Muscle of leg (tissue), 11 donors: ENCODE measurements around the gene EPC2. TPM values are rescaled to one million over a fixed set of nuclear protein-coding genes. Genes with fewer than 3 reads are reported as not detected.
"Not testable (repeated sequence)": the region's sequence is repeated elsewhere in the genome, so short reads cannot be mapped to it uniquely, and the experiment has no call there.

Experiments
- DNase-seq: peaks from one replicate; pipeline ENCODE4 v3.0.0; 2013
- H3K27ac ChIP-seq: one replicate; pipeline ENCODE4 v1.5.1; 2013; ENCODE audit warnings: mild to moderate bottlenecking, low read length, control low read depth
- H3K27me3 ChIP-seq: one replicate; pipeline ENCODE4 v1.6.1; 2013; ENCODE audit warnings: low read length; ENCODE audit not compliant: control insufficient read depth, insufficient read depth
- H3K36me3 ChIP-seq: one replicate; pipeline ENCODE4 v1.6.1; 2013; ENCODE audit warnings: low read length; ENCODE audit not compliant: control insufficient read depth, insufficient read depth
- H3K4me1 ChIP-seq: one replicate; pipeline ENCODE4 v1.6.1; 2013; ENCODE audit warnings: low read length; ENCODE audit not compliant: control insufficient read depth, insufficient read depth
- H3K4me3 ChIP-seq: one replicate; pipeline ENCODE4 v1.5.1; 2013; ENCODE audit warnings: low read length, control low read depth
- H3K9me3 ChIP-seq: replicated peaks from 2 replicates; pipeline ENCODE4 v1.6.1; 2013; ENCODE audit warnings: low read depth, low read length; ENCODE audit not compliant: control insufficient read depth
- WGBS: methylation state at CpG from one replicate; pipeline ENCODE4 v1.1.5; 2013; ENCODE audit warnings: missing lambda C conversion rate; ENCODE audit not compliant: insufficient coverage; 5-methylcytosine and 5-hydroxymethylcytosine counted together
- polyA plus RNA-seq, 8 donors: library from polyadenylated mRNA; unstranded; fragments of 120-200 nt; gene quantifications; one replicate each; pipeline versions ENCODE4 v1.2.1 to v1.2.3, GENCODE V29; 2013; ENCODE audit warnings: inconsistent platforms in 1 of 8, low replicate concordance in 1 of 8; ENCODE audit not compliant: insufficient read length in 8 of 8, insufficient read depth in 1 of 8
- total RNA-seq: library from RNA; stranded (reverse); fragments of 120-200 nt; gene quantifications from one replicate; pipeline ENCODE4 v1.2.4, GENCODE V29; 2013

Gene EPC2
- total and polyA plus RNA-seq, 9 donors: 18.9 to 30.0 (median 24.4) TPM

- H3K27me3 ChIP-seq: no peaks in the 10 kb centered on the region
- no peak overlapping the region for H3K27ac ChIP-seq
- H3K9me3 ChIP-seq: no peaks in the 10 kb centered on the region
- H3K4me3 ChIP-seq: no peak overlapping the region
- 59% methylated on average over 2 of the region's 2 CpGs for WGBS
- DNase-seq: no peak
- no peaks in the 10 kb centered on the region for H3K4me1 ChIP-seq
- H3K36me3 ChIP-seq: no peaks in the 10 kb centered on the region
Observed at GRCh38 chr2:148634749-148635148, 9.8 kb upstream of the EPC2 start.

DNA sequence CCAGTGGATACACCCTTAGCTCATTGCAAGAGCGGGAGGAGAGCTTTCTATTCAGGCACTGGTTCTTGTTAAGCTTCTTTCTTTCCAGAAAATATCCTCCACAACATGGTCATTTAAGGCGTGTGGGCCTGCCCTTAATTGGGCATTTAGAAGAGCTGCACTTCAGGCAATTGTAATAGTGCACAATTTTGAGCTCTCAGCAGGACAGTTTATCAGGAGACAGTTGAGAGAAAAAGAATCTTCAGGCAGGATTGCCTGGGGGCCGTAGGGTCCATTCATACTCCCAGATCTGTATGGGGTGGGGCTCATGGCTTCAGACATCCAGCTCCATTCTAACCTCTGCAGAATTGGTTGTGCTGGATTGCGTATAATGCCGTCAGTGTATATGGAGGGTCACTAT, 6.0 kb upstream of the EPC2 start:
- no peak overlapping the region for H3K4me3 ChIP-seq
- WGBS: 92% methylated on average over 2 of the region's 5 CpGs

GRCh38 chr2:148640767-148641166, 3.8 kb upstream of the EPC2 start:
- WGBS: 33% methylated on average over 2 of the region's 5 CpGs
- Histone ChIP-seq H3K27me3 (peaks cover 8% of the 10 kb centered on the region), H3K27ac (no peak overlapping the region), H3K4me3 (no peak overlapping the region), H3K36me3 (no peaks in the 10 kb centered on the region), H3K4me1 (peaks cover 5% of the 10 kb centered on the region), H3K9me3 (no peaks in the 10 kb centered on the region)
- peak; percentile 30 for DNase-seq

More for the DNA sequence above, 6.0 kb upstream of the EPC2 start:
- Histone ChIP-seq H3K4me1 (no peaks in the 10 kb centered on the region), H3K27me3 (peaks cover 5% of the 10 kb centered on the region), H3K36me3 (no peaks in the 10 kb centered on the region), H3K9me3 (no peaks in the 10 kb centered on the region), H3K27ac (no peak overlapping the region)
- DNase-seq: no peak

- H3K36me3 ChIP-seq: no peaks in the 10 kb centered on the region
- H3K27me3 ChIP-seq: peaks cover 8% of the 10 kb centered on the region
- H3K4me1 ChIP-seq: peaks cover 5% of the 10 kb centered on the region
- no peak for DNase-seq
- no peaks in the 10 kb centered on the region for H3K9me3 ChIP-seq
- WGBS: 87% methylated on average over 2 of the region's 2 CpGs
- no peak overlapping the region for H3K4me3 ChIP-seq
- no peak overlapping the region for H3K27ac ChIP-seq
Observed at GRCh38 chr2:148642112-148642744, 2.3 kb upstream of the EPC2 start.

GRCh38 chr2:148642891-148643416, 1.6 kb upstream of the EPC2 start:
- Histone ChIP-seq H3K9me3 (no peaks in the 10 kb centered on the region), H3K27me3 (peaks cover 8% of the 10 kb centered on the region), H3K36me3 (no peaks in the 10 kb centered on the region), H3K4me3 (no peak overlapping the region), H3K27ac (no peak overlapping the region), H3K4me1 (peaks cover 5% of the 10 kb centered on the region)
- DNase-seq: peak; percentile 43
- WGBS: no CpG with 5 or more reads among the region's 3 CpGs

GRCh38 chr2:148643421-148643820, 1.1 kb upstream of the EPC2 start:
- no peak overlapping the region for H3K4me3 ChIP-seq
- H3K27ac ChIP-seq: no peak overlapping the region
- no peak for DNase-seq
- H3K36me3 ChIP-seq: no peaks in the 10 kb centered on the region
- H3K27me3 ChIP-seq: peaks cover 8% of the 10 kb centered on the region
- WGBS: 13% methylated on average over 2 of the region's 5 CpGs
- no peaks in the 10 kb centered on the region for H3K9me3 ChIP-seq
- peaks cover 5% of the 10 kb centered on the region for H3K4me1 ChIP-seq

GRCh38 chr2:148644883-148645538, 460 bp downstream of the EPC2 start:
- peaks cover 8% of the 10 kb centered on the region for H3K27me3 ChIP-seq
- no peaks in the 10 kb centered on the region for H3K9me3 ChIP-seq
- DNase-seq: peak; percentile 99
- H3K27ac ChIP-seq: peak overlapping the region; percentile 100
- 0% methylated on average over 27 of the region's 69 CpGs for WGBS
- peak overlapping the region; percentile 82 for H3K4me3 ChIP-seq
- H3K4me1 ChIP-seq: peaks cover 5% of the 10 kb centered on the region
- H3K36me3 ChIP-seq: no peaks in the 10 kb centered on the region

GRCh38 chr2:148645539-148646230, 1.1 kb downstream of the EPC2 start:
- Histone ChIP-seq H3K9me3 (no peaks in the 10 kb centered on the region), H3K36me3 (no peaks in the 10 kb centered on the region), H3K4me3 (peak overlapping the region; percentile 82), H3K4me1 (peaks cover 5% of the 10 kb centered on the region), H3K27me3 (peaks cover 8% of the 10 kb centered on the region), H3K27ac (peak overlapping the region; percentile 88)
- under 1% methylated on average over 28 of the region's 47 CpGs for WGBS
- DNase-seq: peak; percentile 87

DNA sequence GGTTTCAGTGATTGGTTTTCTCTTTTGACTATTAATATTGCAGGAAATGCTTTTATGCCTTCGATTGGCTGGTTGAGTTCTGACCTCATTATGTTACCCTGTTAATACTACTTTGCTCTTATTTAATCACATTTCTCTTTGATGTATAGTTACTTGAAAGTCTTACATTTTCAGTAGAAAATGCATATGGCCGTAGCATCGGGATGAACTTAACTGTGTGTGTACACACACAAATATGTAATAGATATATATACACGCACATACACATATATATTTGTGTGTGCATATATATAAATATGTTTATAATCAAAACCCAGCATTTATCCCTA, 1.6 kb downstream of the EPC2 start:
- Histone ChIP-seq H3K4me3 (peak overlapping the region; percentile 82), H3K27ac (peak overlapping the region; percentile 88), H3K36me3 (no peaks in the 10 kb centered on the region), H3K27me3 (peaks cover 8% of the 10 kb centered on the region), H3K9me3 (no peaks in the 10 kb centered on the region), H3K4me1 (peaks cover 5% of the 10 kb centered on the region)
- DNase-seq: no peak
- WGBS: no CpG with 5 or more reads among the region's 4 CpGs

- WGBS: 100% methylated on average over 6 of the region's 12 CpGs
- H3K4me3 ChIP-seq, H3K4me1 ChIP-seq, H3K27ac ChIP-seq, H3K9me3 ChIP-seq, H3K27me3 ChIP-seq, H3K36me3 ChIP-seq, DNase-seq: not testable (repeated sequence)
Observed at GRCh38 chr2:148647711-148648110, 3.2 kb downstream of the EPC2 start.
